Measurements from ENCODE around the gene SACM1L. TPM values are rescaled to one million over a fixed set of nuclear protein-coding genes. Genes with fewer than 3 reads are reported as not detected.

The SACM1L gene
- total and polyA plus RNA-seq, 2 of the 8 experiments (the other 6 are each of a cell fraction or from before 2014, with no cell fraction given), result 20.1 to 61.0 TPM

GRCh38 chr3:45647148-45647619 lies 42.0 kb upstream of the SACM1L start:
- DNase-seq (ENCODE audit: low read depth in 1 of 2, low spot score in 2 of 2) (no peak), FAIRE-seq (no peak)
- no peak overlapping the region for H2BK12ac ChIP-seq (ENCODE audit: low read depth, low read length)
- no peaks in the 10 kb centered on the region for H3K27me3 ChIP-seq (replicated peaks in 1 of 4; ENCODE audit: control insufficient read depth in 3 of 4, extremely low read depth in 1 of 4, insufficient read depth in 3 of 4, low read length in 3 of 4)
- H3K9me3 ChIP-seq (ENCODE audit: insufficient read depth in 2 of 2, low read depth in 1 of 2, low read length in 1 of 2), result no peaks in the 10 kb centered on the region
- POLR2A ChIA-PET (ENCODE audit: partially characterized antibody), result interaction anchor here (1.4 kb wide), 1 partner anchor 47 kb away, joined by 4 read pairs; no protein-coding TSS in a partner anchor
- no peak overlapping the region for H3K4me3 ChIP-seq (ENCODE audit: extremely low read depth in 1 of 4, insufficient read depth in 2 of 4, low read depth in 3 of 4, low read length in 4 of 4)
- H3K36me3 ChIP-seq (ENCODE audit: control insufficient read depth in 2 of 4, insufficient read depth in 4 of 4, low read length in 3 of 4), result peaks cover 0 to 3% (median 0%) of the 10 kb centered on the region in 4 experiments; a peak in 1 of 8 replicates
- H3K23me2 ChIP-seq (ENCODE audit: low read depth, low read length), result peaks cover 2% of the 10 kb centered on the region; the same call in 1 of the 2 replicates
- H2BK15ac ChIP-seq (ENCODE audit: low read length), result no peak overlapping the region
- H3K23ac ChIP-seq (ENCODE audit: insufficient read length), result no peak overlapping the region
- no peak overlapping the region for H3K9ac ChIP-seq (replicated peaks in 1 of 4; ENCODE audit: extremely low read depth in 1 of 4, low read depth in 3 of 4, low read length in 3 of 4)
- H2AK5ac ChIP-seq (ENCODE audit: low read depth, low read length), result no peak overlapping the region
- no peak overlapping the region for H4K91ac ChIP-seq (replicated peaks; ENCODE audit: insufficient read length, low read length)
- WGBS, 2 experiments (ENCODE audit: extremely low coverage in 1 of 2, insufficient coverage in 1 of 2, insufficient read length in 1 of 2, insufficient replicate concordance in 2 of 2, low coverage in 1 of 2, low lambda C conversion rate in 2 of 2, missing lambda C conversion rate in 1 of 2), result 89% methylated on average over 6 of the region's 6 CpGs; no CpG with 5 or more reads in 1 of the 2 experiments
- H4K8ac ChIP-seq (ENCODE audit: extremely low read depth, insufficient read depth, low read length), result no peak overlapping the region
- no peak overlapping the region for H2BK5ac ChIP-seq (ENCODE audit: low read depth, low read length)
- no peak overlapping the region for H3K27ac ChIP-seq (ENCODE audit: low read depth, low read length)
- H3K79me1 ChIP-seq (ENCODE audit: low read depth, low read length), result peaks cover 3% of the 10 kb centered on the region
- H2AFZ ChIP-seq (ENCODE audit: low read length), result no peak overlapping the region
- no peak overlapping the region for H3K18ac ChIP-seq (ENCODE audit: extremely low read depth, low read length)
- H3K4me2 ChIP-seq (ENCODE audit: insufficient read depth in 1 of 2, low read depth in 2 of 2, low read length in 2 of 2), result no peak overlapping the region
- H3K79me2 ChIP-seq (ENCODE audit: control insufficient read depth in 1 of 2, insufficient read depth in 2 of 2, low read length in 2 of 2), result peaks cover 0 to 4% of the 10 kb centered on the region in 2 experiments; a peak in 1 of 4 replicates
- CTCF ChIA-PET (ENCODE audit: partially characterized antibody), result interaction anchor here (1.0 to 3.7 kb wide), 2 partner anchors 9 to 13 kb away, joined by 6 to 21 read pairs; no protein-coding TSS in a partner anchor
- no peak overlapping the region for H3K4ac ChIP-seq (replicated peaks; ENCODE audit: insufficient read length, low read depth, low read length)
- H2BK20ac ChIP-seq (ENCODE audit: low read length), result no peak overlapping the region
- H3K56ac ChIP-seq (replicated peaks; ENCODE audit: insufficient read length, low read depth, low read length), result no peak overlapping the region
- peaks cover 3 to 4% of the 10 kb centered on the region in 2 experiments for H4K20me1 ChIP-seq (replicated peaks in 1 of 2; ENCODE audit: control insufficient read depth in 1 of 2, insufficient read depth in 2 of 2, low read length in 2 of 2)
- no peak overlapping the region for H2BK120ac ChIP-seq (replicated peaks; ENCODE audit: low read depth, low read length)
- H3K14ac ChIP-seq (ENCODE audit: insufficient read length), result no peak overlapping the region
- H3K4me1 ChIP-seq (replicated peaks in 1 of 4; ENCODE audit: control insufficient read depth in 3 of 4, insufficient read depth in 4 of 4, low read length in 3 of 4), result peaks cover 0 to 14% (median 5%) of the 10 kb centered on the region in 4 experiments; a peak in 6 of 7 replicates
- no peak overlapping the region for H4K5ac ChIP-seq (ENCODE audit: insufficient read length, low read depth, low read length)
- no peak for TF ChIP-seq ZNF274 (IDR thresholded peaks at IDR 0.05; ENCODE audit: borderline replicate concordance, extremely low read depth, low read length)
- no peak for TF ChIP-seq POLR2A (IDR thresholded peaks at IDR 0.05; ENCODE audit: control extremely low read depth in 1 of 2, low read depth in 2 of 2, low read length in 2 of 2)
- no peak for TF ChIP-seq SIN3A (conservative IDR thresholded peaks at IDR 0.05 in 1 of 2, IDR thresholded peaks at IDR 0.05 in 1 of 2; ENCODE audit: low read depth in 1 of 2, low read length in 2 of 2)
- TF ChIP-seq E2F6 (IDR thresholded peaks at IDR 0.05), result no peak
- TF ChIP-seq JUND (IDR thresholded peaks at IDR 0.05; ENCODE audit: low read length), result no peak
- TF ChIP-seq CHD1 (IDR thresholded peaks at IDR 0.05; ENCODE audit: low read depth, low read length), result no peak
- no peak for TF ChIP-seq CTCF (IDR thresholded peaks at IDR 0.05; ENCODE audit: control extremely low read depth in 1 of 3, insufficient read depth in 1 of 3, low read depth in 1 of 3, low read length in 3 of 3)
- no peak for TF ChIP-seq TEAD4 (IDR thresholded peaks at IDR 0.05; ENCODE audit: low read depth, low read length)
- TF ChIP-seq CBX8 (IDR thresholded peaks at IDR 0.05; ENCODE audit: borderline replicate concordance, low read depth, low read length), result no peak
- TF ChIP-seq TCF12 (IDR thresholded peaks at IDR 0.05; ENCODE audit: low read depth, low read length), result no peak
- TF ChIP-seq RXRA (IDR thresholded peaks at IDR 0.05; ENCODE audit: insufficient read depth, low read depth, low read length), result no peak

Data from H1 (cell line).